Erythroblast (primary cell): ENCODE measurements around the gene PSAPL1.

Source experiments
- GATA1 ChIP-seq: IDR thresholded peaks from 2 replicates; pipeline ENCODE4 v1.6.1; 2011; ENCODE audit warnings: low read depth, mild to moderate bottlenecking, control low read depth, low read length, moderate library complexity
- POLR2A ChIP-seq: IDR thresholded peaks from 2 replicates; pipeline ENCODE4 v1.6.1; 2011; ENCODE audit warnings: mild to moderate bottlenecking, low read length

DNA sequence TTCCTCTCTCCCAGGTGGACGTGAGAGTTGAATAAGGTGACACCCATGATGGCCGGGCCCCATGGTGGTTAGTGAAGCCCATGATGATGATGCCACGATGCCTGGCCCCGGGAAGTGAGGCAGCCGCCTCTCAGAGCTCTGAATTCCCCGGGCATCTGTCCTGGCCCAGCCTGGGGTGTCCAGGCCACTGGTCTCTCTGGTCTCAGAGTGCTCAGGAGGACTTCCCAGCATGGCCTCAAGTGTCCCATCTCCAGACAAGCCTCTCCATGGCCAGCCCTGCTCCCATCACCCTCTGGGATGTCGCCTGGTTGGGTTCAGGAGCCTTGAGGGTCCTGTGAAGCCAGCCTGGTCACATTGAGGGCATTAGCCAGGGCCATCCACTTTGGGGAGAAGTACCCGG is 24.7 kb upstream of the PSAPL1 start:
- no peak for TF ChIP-seq POLR2A
- no peak for TF ChIP-seq GATA1
